NCI-H2107 (cell line): ENCODE data around the gene ZNF883.
"Not testable (repeated sequence)": the region's sequence is repeated elsewhere in the genome, so short reads cannot be mapped to it uniquely, and the experiment has no call there.

Experiments used
- DNase-seq: peaks from one replicate; lab custom pipeline; 2025; lab: John Stamatoyannopoulos, UW

The ZNF883 gene

DNA sequence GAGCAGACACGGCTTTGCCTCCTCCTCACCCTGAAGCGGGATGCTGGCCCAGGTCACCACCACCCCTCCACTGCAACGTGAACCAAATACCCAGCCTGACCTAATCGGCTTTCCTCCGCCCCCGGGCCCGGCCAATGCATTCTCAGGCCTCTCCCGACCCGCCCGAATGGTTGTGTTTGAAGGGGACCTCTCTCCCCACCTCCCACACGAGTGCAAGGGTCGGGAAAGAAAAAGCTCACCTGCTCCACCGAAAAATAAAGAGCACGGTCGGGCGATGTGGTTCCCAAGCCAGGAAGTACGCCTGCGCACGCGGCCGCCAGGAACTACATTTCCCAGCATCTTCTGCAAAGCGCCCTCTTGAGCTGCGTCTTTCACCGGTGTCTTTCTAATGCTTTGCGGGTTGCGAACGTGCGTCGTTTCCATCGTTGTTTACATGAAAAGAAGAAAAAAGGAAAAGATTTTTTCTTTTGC lies at the start of gene ZNF883:
Gene ZNF883, minus strand, starts transcription at position 282 of the 471 bp plus-strand sequence.
- no peak for DNase-seq

DNA sequence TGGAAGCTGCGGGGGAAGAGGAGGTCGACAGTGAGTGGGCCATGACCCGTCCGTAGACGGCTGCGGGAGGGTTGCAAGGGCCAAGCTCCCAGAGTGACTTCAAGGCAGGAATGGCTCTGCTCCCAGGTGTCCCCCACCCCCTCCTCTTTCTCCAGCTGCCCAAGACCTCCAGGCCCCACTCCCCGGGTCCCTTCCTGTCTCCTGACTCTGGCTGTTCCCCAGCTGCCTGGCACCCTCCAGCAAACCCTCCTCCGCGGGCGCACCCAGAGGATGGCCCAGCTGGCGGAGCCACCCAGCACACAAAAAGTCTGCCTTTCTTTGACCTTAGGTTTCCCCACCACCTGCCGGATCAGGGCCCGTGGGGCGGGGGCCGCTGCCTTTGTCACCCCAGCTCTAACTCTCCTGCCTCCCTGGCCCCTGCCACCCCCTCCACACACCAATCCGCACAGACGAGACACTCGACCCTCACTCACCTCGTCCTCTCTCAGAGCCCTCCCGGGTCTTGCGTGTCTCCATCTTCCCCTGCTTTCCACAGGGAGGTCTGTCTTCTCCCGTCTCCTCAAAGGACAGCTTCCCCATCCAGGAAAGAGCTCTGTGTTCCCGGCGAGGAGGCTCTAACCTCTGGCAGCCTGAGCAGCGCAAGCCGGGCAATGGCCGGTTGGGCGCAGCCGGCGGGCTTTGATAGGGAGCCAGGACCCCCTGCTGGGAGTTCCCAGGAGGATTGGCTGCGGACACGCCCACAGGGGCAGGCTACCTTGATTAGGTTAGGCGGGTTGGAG lies 49.3 kb upstream of the ZNF883 start:
- not testable (repeated sequence) for DNase-seq

GRCh38 chr9:113059581-113060284 lies 47.7 kb upstream of the ZNF883 start:
- DNase-seq, result not testable (repeated sequence)

GRCh38 chr9:113057193-113057592 lies 45.2 kb upstream of the ZNF883 start:
- DNase-seq, result no peak

- no peak for DNase-seq
Measured at GRCh38 chr9:113056191-113057106, 44.5 kb upstream of the ZNF883 start, which contains the start of gene ZFP37. Gene ZFP37 (minus strand): TSS chr9:113056724. CDS start chr9:113056688, 36 bp downstream.

- DNase-seq, result no peak
Measured at GRCh38 chr9:113042884-113043657, 31.1 kb upstream of the ZNF883 start.

- DNase-seq, result no peak
Measured at GRCh38 chr9:113026200-113026599, 14.2 kb upstream of the ZNF883 start.

GRCh38 chr9:113018247-113018646 lies 6.3 kb upstream of the ZNF883 start:
- DNase-seq, result no peak

DNA sequence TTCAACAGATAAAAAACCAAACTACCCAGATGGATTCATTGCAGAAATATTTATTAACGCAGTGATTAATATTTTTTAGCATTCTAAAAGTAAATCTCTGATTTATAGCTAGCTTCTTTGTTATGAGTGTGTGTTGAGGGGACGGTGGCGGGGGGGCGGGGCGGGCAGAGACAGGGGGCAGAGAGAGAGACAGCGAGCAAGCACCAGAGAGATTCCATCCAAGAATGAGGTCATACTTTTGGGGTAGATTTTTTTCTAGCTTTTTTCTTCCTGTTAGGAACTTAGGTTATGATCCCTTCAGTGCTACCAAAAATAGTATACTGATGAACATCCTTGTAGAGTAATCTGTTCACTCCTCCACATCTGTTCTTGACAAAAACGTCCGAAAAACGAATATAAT lies 500 bp upstream of the ZNF883 start:
- no peak for DNase-seq

DNA sequence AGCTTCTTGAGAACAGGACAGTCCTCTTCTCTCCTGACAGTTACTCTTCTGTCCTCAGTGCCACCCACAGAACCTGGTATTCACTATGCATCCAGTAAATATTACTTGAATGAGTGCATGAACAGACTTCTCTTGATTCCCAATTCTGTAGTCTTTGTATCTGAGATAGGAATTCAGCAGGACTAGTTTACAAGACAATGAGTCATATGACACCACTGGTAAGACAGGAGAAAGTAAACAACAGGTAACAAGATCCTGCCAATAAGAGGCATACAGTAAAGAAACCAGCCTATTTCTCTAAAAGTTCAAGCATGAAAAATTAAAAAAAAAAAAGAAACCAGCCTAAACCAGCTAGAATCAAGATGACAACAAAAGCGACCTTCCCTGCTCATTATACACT lies 6.2 kb downstream of the ZNF883 start:
- no peak for DNase-seq

DNA sequence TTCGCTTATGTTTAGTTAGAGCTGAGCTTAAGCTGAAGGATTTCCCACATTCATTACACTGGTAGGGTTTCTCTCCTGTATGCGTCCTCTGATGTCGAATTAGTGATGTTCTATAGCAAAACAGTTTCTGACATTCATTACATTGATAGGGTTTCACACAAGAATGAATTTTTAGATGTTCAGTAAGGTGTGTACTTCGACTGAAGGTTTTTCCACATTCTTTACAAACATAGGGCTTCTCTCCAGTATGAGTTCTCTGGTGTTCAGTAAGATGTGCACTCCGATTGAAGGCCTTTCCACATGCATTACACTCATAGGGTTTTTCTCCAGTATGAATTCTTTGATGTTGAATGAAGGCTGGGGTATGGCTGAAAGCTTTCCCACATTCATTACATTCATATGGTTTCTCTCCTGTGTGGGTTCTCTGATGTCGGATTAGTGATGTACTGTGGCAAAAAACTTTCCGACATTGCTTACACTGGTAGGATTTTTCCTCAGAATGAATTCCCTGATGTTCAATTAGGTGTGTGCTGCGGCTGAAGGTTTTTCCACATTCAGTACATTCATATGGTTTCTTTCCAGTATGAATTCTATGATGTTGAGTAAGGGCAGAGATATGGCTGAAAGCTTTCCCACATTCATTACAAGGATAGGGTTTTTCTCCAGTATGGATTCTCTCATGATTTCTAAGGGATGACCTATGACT lies 14.6 kb downstream of the ZNF883 start:
- DNase-seq, result no peak

- no peak for DNase-seq
Measured at GRCh38 chr9:112971415-112971814, 40.6 kb downstream of the ZNF883 start.

- no peak for DNase-seq
Measured at GRCh38 chr9:112970939-112971338, 41.1 kb downstream of the ZNF883 start.

DNA sequence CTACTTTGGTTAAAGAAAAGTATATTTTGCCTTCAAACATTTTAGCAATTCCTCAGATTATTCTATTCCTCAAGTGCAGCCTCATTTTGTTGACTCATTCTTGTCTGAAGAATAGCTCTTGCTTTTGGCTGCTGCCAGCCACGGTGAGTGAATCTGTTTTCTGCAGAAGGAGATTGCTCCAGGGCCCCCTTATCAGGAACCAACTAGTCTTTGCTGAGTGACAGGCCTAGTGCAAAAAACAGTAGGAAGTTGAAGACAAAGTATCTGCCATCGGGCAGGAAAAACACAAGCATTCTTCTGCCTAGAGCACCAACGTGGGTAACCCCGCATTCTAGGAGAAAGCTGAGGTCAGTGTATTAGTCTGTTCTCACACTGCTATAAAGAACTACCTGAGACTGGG lies 42.3 kb downstream of the ZNF883 start:
- DNase-seq, result no peak

- DNase-seq, result no peak
Measured at GRCh38 chr9:112955550-112955949, 56.4 kb downstream of the ZNF883 start.

DNA sequence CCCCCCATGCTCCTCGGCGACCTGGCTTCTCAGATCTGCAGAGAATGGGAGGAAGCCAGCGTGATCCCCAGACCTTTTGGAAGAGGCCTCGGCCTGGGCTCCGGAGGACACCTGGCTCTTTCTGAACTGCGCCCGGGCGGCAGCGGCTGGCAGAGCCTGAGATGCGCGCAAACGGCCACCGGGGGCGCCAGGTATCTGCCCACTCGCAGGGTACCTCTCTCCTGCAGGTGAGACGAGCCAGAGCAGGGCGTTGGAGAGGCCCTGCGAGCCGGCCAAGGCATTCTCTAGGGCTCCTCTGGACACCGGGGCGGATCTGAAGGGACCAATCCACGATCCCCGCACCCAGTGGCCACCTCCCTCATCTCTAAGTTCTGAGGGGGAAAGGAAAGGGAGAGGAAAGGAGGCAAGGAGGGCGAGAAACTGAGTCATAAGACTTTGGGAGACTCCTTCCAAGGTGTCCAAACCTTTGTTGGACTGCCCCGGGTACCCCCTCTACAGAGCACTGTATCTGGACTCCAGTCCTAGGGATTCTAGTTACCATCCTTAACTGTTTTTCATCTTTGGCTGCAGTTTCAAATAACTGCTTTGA lies 66.3 kb downstream of the ZNF883 start:
- no peak for DNase-seq

GRCh38 chr9:112939418-112939817 lies 72.6 kb downstream of the ZNF883 start:
- DNase-seq, result no peak

DNA sequence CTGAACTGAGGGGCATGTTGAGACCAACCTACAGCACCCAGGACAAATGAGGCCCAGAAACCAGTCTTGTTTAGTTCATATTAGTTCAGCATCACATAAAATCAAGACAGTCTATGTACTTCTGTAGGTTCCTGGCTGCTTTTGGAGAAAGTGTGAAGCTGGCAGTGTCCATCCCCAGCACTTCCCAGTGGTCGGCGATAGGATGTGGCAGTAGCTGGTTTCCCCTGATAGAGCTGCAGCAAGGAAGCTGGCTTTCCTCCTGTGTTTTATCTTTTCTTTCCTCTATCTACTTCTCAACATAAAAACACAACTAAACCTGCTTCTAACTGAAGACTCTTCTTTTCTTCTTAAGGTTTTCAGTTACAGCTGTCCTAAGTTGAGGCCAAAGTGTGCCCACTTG lies 78.3 kb downstream of the ZNF883 start:
- no peak for DNase-seq

DNA sequence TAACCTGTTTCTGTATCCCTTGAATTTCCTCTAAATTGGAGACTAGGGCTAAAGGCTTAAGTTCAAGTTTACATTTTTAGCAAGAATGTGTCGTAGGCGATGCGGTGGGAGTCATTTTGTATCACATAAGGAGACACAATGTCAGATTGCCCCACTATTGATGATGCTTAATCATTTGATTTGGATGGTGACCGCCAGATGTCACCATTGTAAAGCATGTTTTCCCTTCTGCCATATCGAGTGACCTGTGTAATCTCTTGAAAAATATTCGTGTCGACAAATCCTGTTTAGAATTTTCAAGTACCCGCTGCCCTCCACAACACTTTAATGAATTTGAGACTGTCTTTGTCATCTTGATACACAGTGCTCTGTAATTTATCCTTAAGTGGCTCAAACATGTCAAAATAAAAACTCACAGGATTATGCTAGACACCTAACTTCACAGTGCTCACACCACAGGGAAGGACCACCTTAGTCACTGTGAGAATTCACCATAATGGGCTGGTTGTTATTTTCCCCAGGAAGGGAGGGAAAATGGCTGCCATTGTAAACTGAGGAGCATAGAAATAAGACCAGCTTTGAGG lies 86.8 kb downstream of the ZNF883 start:
- peak; percentile 10 for DNase-seq

- no peak for DNase-seq
Measured at GRCh38 chr9:112921549-112921948, 90.4 kb downstream of the ZNF883 start.
